Activated CD4-positive, alpha-beta T cell treated with anti-CD3 and anti-CD28 coated beads for 36 hours (primary cell): ENCODE results near the gene DDX1. TPM values are rescaled to one million over a fixed set of nuclear protein-coding genes. Genes with fewer than 3 reads are reported as not detected.

Experiments
- ATAC-seq: fragments of 200-7000 bp; cut with Tn5 transposase; one replicate; pipeline ENCODE4 v1.10.0; 2021; ENCODE audit warnings: mild to moderate bottlenecking, moderate library complexity
- CTCF ChIA-PET: fragments of 350-600 bp; sonication (Branson Sonifier 250); formaldehyde crosslinking; loops from one replicate; lab custom pipeline; 2021; ENCODE audit warnings: antibody characterized with exemption; lab: Charles Lee
- POLR2A ChIA-PET: fragments of 350-600 bp; sonication (Branson Sonifier 250); formaldehyde crosslinking; loops from one replicate; lab custom pipeline; 2021; ENCODE audit warnings: antibody characterized with exemption, inconsistent platforms; lab: Charles Lee
- DNase-seq: peaks from one replicate; pipeline ENCODE4 v3.0.0-alpha.2; 2020
- H3K27ac Mint-ChIP-seq: one replicate; pipeline ENCODE4 v1.8.0; 2021; ENCODE audit warnings: mixed read lengths
- H3K27me3 Mint-ChIP-seq: one replicate; pipeline ENCODE4 v1.8.0; 2021; ENCODE audit warnings: mixed read lengths
- H3K36me3 Mint-ChIP-seq: one replicate; pipeline ENCODE4 v1.8.0; 2021; ENCODE audit warnings: low read depth, mixed read lengths
- H3K4me1 Mint-ChIP-seq: one replicate; pipeline ENCODE4 v1.8.0; 2021; ENCODE audit warnings: mixed read lengths
- H3K4me3 Mint-ChIP-seq: one replicate; pipeline ENCODE4 v1.8.0; 2021; ENCODE audit warnings: mild to moderate bottlenecking, moderate library complexity, mixed read lengths
- H3K9me3 Mint-ChIP-seq: one replicate; pipeline ENCODE4 v1.8.0; 2021; ENCODE audit warnings: low read depth, mixed read lengths
- intact Hi-C, 2 experiments: fragments of 100-400 bp; cut with DNase I in 1 of 2; cut with micrococcal nuclease in 1 of 2; formaldehyde crosslinking; loops; one replicate each; pipeline versions ENCODE4 v1.14.2 to v1.15.1; 2022 to 2024; cut with DNase I, micrococcal nuclease
- total RNA-seq, 2 experiments: library from RNA; stranded (reverse); gene quantifications; one replicate each; pipeline ENCODE4 v1.2.3, GENCODE V29; 2021

Gene DDX1
- total RNA-seq, 2 experiments from 2014 or later, result 87.6 to 96.2 TPM

DNA sequence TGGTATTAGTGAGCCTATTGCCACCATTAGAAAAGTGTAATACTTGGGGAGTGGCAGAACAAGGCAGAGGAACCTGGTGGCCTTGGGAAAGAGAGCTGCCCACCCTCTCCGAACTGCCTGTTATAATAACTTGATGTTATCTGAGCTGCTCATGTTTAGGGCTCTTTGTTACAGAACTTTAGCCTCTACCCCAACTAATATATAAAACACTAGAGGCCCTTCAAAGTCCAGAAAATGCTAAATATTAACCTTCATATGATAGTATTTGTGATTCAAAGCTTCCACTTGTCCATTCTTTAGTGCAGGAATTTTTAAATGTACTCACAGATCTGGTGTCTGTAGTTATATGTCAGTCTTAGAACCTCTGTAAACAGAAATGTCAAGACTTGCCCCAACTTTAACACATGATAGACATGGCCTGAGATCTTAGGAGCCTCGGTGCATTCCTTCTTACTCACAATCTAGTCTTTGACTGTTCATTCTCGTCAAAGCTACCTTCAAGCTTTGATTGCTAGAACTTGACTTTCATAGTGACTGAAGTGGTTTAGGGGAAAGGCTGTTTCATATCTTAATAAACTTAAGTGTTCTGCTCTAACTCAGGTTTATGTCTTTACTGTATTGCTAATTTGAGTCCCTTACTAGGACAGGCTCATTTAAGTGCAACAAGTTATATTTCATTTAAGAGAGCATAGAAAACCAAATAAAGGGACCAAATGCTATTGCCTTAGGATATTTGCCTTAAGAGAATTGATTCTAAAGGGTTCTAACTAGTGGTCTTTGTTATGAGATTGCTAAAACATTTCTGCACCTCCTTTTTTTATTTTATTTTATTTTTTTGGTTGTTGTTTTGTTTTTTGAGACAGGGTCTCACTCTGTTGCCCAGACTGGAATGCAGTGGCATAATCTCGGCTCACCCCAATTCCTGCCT is 41.6 kb downstream of the DDX1 start:
- H3K9me3 Mint-ChIP-seq, result no peaks in the 10 kb centered on the region
- DNase-seq, result no peak
- intact Hi-C loops, result no loop called here
- peak overlapping the region; percentile 26 for H3K27ac Mint-ChIP-seq
- H3K4me1 Mint-ChIP-seq, result peaks cover 3% of the 10 kb centered on the region
- ChIA-PET CTCF (interaction anchor here (0.6 kb wide), 1 partner anchor 1286 kb away, joined by 5 read pairs; no protein-coding TSS in a partner anchor), POLR2A (no interaction called here)
- peak; percentile 61 for ATAC-seq
- H3K4me3 Mint-ChIP-seq, result no peak overlapping the region
- peaks cover 29% of the 10 kb centered on the region for H3K36me3 Mint-ChIP-seq
- H3K27me3 Mint-ChIP-seq, result no peaks in the 10 kb centered on the region

DNA sequence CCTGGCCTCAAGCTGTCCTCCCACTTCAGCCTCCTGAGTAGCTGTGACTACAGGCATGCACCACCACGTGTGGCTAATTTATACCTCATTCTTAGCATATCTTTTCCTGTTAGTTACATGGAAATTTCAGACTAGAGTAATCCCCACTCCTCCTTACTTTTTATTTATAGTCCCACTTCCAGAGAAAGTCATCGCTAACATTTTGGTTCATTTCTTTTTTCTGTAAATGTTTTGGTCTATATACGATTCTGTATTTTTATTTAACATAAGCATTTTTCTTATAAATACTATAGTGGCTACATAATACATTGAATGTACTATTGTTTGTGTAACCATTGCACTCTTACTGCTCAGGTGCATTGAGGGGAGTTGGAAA is 42.3 kb downstream of the DDX1 start:
- H3K36me3 Mint-ChIP-seq, result peaks cover 31% of the 10 kb centered on the region
- intact Hi-C loops, result no loop called here
- CTCF ChIA-PET, result interaction anchor here (0.6 to 0.8 kb wide), 2 partner anchors 11 to 1285 kb away, joined by 3 to 5 read pairs; no protein-coding TSS in a partner anchor
- H3K4me1 Mint-ChIP-seq, result peaks cover 3% of the 10 kb centered on the region
- no peak for ATAC-seq
- H3K27me3 Mint-ChIP-seq, result no peaks in the 10 kb centered on the region
- H3K9me3 Mint-ChIP-seq, result no peaks in the 10 kb centered on the region
- DNase-seq, result no peak
- POLR2A ChIA-PET, result no interaction called here
- H3K4me3 Mint-ChIP-seq, result no peak overlapping the region
- no peak overlapping the region for H3K27ac Mint-ChIP-seq

DNA sequence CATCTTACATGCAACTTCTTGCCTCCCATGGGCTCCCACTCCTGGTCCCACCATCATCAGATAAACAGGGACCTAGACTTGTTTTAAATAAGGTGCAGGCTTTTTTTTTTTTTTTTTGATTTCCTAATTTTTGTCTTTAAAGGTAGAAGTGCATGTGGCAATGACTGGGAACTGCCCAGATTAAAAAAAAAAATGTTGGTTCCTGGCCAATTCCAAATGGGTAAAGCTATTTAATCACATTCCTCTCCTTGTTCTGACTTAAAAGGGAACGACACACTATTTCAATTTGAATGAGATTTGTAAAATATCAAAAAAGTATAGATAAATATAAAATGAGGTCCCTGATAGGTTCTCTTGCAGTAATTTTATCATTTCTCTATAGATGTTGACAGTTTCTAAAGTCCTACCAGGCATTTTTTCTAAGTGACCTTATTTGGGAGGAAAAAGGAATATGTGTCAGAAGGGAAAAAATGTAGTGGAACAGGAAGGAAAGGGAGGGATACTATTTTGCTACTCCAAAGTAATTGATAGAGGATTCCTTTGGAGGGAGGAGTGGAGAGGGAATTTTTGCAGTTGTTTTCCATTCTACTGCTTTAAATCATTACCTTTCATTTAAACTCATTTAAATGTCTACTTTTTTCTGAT is 43.3 kb downstream of the DDX1 start:
- Mint-ChIP-seq H3K4me3 (no peak overlapping the region), H3K4me1 (peaks cover 3% of the 10 kb centered on the region), H3K27ac (no peak overlapping the region), H3K36me3 (peaks cover 32% of the 10 kb centered on the region), H3K9me3 (no peaks in the 10 kb centered on the region), H3K27me3 (no peaks in the 10 kb centered on the region)
- ChIA-PET CTCF (interaction anchor here (0.8 kb wide), 2 partner anchors 10 to 50 kb away, joined by 3 to 4 read pairs; no protein-coding TSS in a partner anchor), POLR2A (no interaction called here)
- intact Hi-C loops, result loop anchor here (5.0 kb wide), 2 partner anchors 112 to 307 kb away; partner anchors contain the start of gene MYCN (in 1 of the 2)
- DNase-seq (no peak), ATAC-seq (no peak)

DNA sequence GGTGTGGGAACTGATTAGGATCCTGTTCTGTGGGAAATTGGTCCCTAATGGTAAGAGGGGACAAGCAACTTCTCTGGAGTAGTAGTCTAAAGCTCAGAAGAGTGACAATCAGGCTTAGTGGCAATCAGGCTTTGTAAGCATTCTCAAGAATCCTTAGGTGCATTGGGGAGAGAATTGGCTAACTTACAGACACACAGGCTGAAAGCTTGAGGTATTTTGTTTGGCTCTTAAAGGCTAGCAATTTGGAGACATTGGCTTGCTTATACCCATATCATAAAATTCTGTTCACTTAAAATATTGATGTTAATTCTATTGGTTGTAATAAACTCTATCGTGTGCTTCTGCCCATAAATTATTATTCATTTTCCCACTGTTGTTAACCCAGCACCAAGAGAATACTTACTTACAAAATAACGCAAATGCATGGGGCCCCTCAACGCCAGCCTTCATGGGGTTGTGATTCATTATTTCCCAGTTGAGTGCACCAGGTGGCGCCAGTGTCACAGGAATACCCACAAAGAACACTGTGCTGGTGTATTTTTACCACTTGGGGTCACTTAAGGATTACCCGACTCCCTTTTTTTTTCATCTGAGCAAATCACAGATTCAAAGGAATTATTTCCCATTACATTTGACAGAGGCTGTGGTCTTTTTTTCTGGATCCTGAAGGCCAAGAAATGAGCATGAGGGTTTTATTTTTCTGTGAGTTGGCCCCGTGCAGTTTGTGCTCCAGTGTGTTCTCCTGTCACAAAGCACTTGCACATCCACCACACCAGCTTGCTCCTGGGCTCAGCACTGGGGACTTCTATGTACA is 45.5 kb downstream of the DDX1 start:
- intact Hi-C loops, result loop anchor here (1.0 to 5.0 kb wide), 5 partner anchors 110 to 972 kb away; partner anchors contain the start of gene MYCN (in 1 of the 2)
- peak; percentile 77 for DNase-seq
- H3K36me3 Mint-ChIP-seq, result peaks cover 40% of the 10 kb centered on the region
- no peak overlapping the region for H3K4me3 Mint-ChIP-seq
- CTCF ChIA-PET, result interaction anchor here (0.7 to 1.9 kb wide), 4 partner anchors 8 to 1197 kb away, joined by 3 to 6 read pairs (median 3); no protein-coding TSS in a partner anchor
- peaks cover 6% of the 10 kb centered on the region for H3K4me1 Mint-ChIP-seq
- ATAC-seq, result peak; percentile 89
- peaks cover 8% of the 10 kb centered on the region for H3K9me3 Mint-ChIP-seq
- H3K27ac Mint-ChIP-seq, result no peak overlapping the region
- H3K27me3 Mint-ChIP-seq, result no peaks in the 10 kb centered on the region
- POLR2A ChIA-PET, result no interaction called here

DNA sequence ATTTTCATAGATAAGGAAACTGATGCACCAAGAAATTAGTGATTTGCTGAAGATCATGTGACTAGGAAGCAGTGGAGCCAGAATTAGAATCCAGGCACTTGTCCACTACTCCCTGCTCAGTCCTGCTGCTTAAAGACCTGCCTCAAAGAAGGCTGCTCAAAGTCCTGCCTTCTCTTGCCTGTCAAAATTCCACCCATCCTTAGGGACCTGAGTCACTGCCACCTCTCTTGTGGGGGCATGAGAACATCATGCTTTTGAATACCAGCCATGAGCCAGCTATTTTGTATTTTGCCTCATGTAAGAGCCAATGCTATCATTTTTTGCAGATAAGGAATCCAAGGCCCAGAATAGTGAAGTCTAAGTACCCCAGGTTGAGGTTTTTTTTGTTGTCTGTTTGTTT is 47.1 kb downstream of the DDX1 start:
- no peak overlapping the region for H3K4me3 Mint-ChIP-seq
- peaks cover 37% of the 10 kb centered on the region for H3K36me3 Mint-ChIP-seq
- POLR2A ChIA-PET, result no interaction called here
- H3K27me3 Mint-ChIP-seq, result no peaks in the 10 kb centered on the region
- DNase-seq (no peak), ATAC-seq (no peak)
- intact Hi-C loops, result loop anchor here (1.0 to 5.0 kb wide), 4 partner anchors 109 to 971 kb away; partner anchors contain the start of gene MYCN (in 1 of the 2)
- CTCF ChIA-PET, result interaction anchor here (1.2 kb wide), 1 partner anchor 109 kb away, joined by 3 read pairs; no protein-coding TSS in a partner anchor
- no peak overlapping the region for H3K27ac Mint-ChIP-seq
- peaks cover 6% of the 10 kb centered on the region for H3K4me1 Mint-ChIP-seq
- peaks cover 8% of the 10 kb centered on the region for H3K9me3 Mint-ChIP-seq

DNA sequence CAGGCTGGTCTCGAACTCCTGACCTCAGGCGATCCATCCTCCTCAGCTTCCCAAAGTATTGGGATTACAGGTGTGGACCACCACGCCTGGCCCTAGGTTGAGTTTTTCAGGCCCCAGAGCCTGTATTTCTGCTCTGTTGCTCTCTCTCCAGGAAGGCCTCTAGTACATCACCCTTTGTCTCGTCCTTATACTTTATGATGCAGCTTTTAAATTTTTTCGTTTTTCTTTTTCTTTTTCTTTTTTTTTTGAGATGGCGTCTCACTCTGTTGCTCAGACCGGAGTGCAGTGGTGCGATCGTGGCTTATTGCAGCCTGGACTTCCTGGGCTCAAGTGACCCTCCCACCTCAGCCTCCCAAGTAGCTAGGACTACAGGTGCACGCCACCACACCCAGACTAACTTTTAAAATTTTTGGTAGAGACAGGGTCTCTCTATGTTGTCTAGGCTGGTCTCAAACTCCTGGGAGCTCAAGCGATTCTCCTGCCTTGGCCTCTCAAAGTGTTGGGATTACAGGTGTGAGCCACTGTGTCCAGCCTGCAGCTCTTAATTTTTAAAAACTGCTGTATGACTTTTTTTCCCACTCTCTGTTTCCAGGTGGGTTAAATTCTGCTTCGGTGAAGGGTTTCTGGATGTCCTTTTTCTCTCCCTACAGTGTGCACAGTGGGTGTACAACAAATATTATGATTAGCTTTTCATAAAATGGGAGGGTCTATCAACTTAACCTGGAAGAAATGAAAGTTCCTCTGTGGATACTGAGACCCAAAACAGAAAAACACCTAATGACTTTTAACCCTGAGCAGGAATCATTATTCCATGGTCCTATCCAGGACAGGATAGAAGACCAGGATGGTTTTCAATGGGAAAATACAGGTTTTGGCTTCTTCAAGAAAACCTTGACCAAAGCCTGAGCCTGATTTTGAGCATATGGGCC is 47.9 kb downstream of the DDX1 start:
- Mint-ChIP-seq H3K4me1 (peaks cover 7% of the 10 kb centered on the region), H3K9me3 (peaks cover 8% of the 10 kb centered on the region), H3K4me3 (no peak overlapping the region), H3K27ac (no peak overlapping the region), H3K36me3 (peaks cover 34% of the 10 kb centered on the region), H3K27me3 (no peaks in the 10 kb centered on the region)
- no peak for ATAC-seq
- POLR2A ChIA-PET, result interaction anchor here (0.6 kb wide), 1 partner anchor 200 kb away, joined by 5 read pairs; no protein-coding TSS in a partner anchor
- no peak for DNase-seq
- intact Hi-C loops, result loop anchor here (5.0 kb wide), 3 partner anchors 108 to 1118 kb away; partner anchors contain the start of gene MYCN (in 1 of the 2)
- CTCF ChIA-PET, result interaction anchor here (1.2 to 1.4 kb wide), 2 partner anchors 11 to 108 kb away, joined by 3 read pairs; no protein-coding TSS in a partner anchor

DNA sequence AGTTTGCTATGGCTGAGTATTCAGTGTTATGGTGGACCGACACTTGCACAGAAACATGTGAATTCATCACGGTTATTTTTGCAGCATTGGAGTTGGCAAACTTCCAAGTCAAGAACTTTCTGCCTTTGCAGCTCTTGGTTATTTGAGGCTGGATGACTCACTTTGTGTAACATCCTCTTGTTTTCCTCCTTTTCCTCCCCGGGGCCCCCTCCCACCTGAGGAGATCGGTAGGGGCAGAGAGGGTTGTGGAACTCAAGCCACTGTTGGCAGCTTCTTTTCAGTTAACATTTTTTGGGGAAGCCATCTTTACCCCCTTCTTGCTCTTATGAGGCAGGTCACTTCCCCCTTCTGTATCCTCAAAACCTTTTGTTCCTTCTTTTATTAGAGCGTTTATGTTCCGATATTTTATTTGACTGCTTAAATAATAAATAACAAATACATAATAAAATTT is 48.6 kb downstream of the DDX1 start:
- DNase-seq (peak; percentile 11), ATAC-seq (no peak)
- ChIA-PET CTCF (interaction anchor here (1.4 kb wide), 1 partner anchor 11 kb away, joined by 3 read pairs; no protein-coding TSS in a partner anchor), POLR2A (no interaction called here)
- Mint-ChIP-seq H3K4me1 (peaks cover 7% of the 10 kb centered on the region), H3K27ac (no peak overlapping the region), H3K36me3 (peaks cover 32% of the 10 kb centered on the region), H3K9me3 (peaks cover 8% of the 10 kb centered on the region), H3K4me3 (no peak overlapping the region), H3K27me3 (no peaks in the 10 kb centered on the region)
- intact Hi-C loops, result loop anchor here in 1 of 2 experiments (5.0 kb wide), 1 partner anchor 1117 kb away; no protein-coding TSS in a partner anchor

DNA sequence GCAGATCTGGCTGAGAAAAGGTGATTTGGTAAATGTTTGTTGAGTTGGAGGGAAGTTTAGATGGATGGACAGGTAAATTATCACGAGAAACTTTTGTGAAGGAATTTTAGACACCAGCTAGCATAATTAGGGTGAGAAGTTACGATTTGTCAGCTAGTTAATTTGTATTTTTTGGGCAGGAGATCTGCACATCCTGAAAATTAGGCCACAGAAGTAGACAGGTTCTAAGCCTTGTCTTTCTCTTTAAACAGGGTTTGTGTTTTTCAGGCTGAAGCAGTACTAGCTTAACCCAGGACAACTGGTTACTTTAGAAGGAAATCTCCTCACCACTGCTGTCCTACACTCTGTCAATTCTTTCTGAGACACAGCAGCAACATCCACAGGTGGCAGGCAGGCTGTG is 49.1 kb downstream of the DDX1 start:
- no peak for ATAC-seq
- Mint-ChIP-seq H3K36me3 (peaks cover 32% of the 10 kb centered on the region), H3K9me3 (peaks cover 8% of the 10 kb centered on the region), H3K4me1 (peaks cover 7% of the 10 kb centered on the region), H3K27ac (no peak overlapping the region), H3K4me3 (no peak overlapping the region), H3K27me3 (no peaks in the 10 kb centered on the region)
- no peak for DNase-seq
- ChIA-PET CTCF (interaction anchor here (1.4 kb wide), 1 partner anchor 12 kb away, joined by 3 read pairs; no protein-coding TSS in a partner anchor), POLR2A (no interaction called here)
- intact Hi-C loops, result loop anchor here in 1 of 2 experiments (5.0 kb wide), 1 partner anchor 1117 kb away; no protein-coding TSS in a partner anchor

DNA sequence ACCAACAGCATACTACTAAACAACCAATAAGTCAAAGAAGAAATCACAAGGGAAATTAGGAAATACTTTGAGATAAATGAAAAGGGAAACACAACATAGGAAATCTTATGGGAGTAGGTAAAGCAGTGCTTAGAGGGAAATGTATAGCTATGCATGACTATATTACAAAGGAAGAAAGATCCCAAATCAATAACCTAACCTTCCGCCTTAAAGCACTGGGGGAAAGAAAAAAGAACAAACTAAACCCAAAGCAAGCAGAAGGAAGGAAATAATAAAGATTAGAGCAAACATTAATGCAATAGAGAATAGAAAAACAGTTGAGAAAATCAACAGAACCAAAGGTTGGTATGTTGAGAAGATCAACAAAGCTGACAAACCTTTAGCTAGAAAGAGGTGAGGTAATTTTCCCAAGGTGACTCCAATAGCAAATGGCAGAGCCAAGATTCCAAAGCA is 49.9 kb downstream of the DDX1 start:
- Mint-ChIP-seq H3K4me1 (peaks cover 7% of the 10 kb centered on the region), H3K4me3 (no peak overlapping the region), H3K9me3 (peaks cover 8% of the 10 kb centered on the region), H3K27ac (no peak overlapping the region), H3K27me3 (no peaks in the 10 kb centered on the region), H3K36me3 (peaks cover 32% of the 10 kb centered on the region)
- ATAC-seq (no peak), DNase-seq (no peak)
- intact Hi-C loops, result loop anchor here in 1 of 2 experiments (5.0 kb wide), 1 partner anchor 1116 kb away; no protein-coding TSS in a partner anchor
- CTCF ChIA-PET, result interaction anchor here (0.7 to 1.8 kb wide), 2 partner anchors 11 to 88 kb away, joined by 4 to 5 read pairs; no protein-coding TSS in a partner anchor
- POLR2A ChIA-PET, result no interaction called here
